Neural cell (in vitro differentiated cells): ENCODE results near the gene RIMS4. TPM values are rescaled to one million over a fixed set of nuclear protein-coding genes. Genes with fewer than 3 reads are reported as not detected.
"Not testable (repeated sequence)": the region's sequence is repeated elsewhere in the genome, so short reads cannot be mapped to it uniquely, and the experiment has no call there.

ENCODE experiments used
- H2AFZ ChIP-seq: fragments of 200-600, 300-800 bp; sonication (generic), shearing (Covaris generic); 2 replicates; pipeline ENCODE4 v1.6.0; 2014; ENCODE audit warnings: low read depth, mild to moderate bottlenecking, antibody characterized with exemption, low read length, moderate library complexity
- H3F3A ChIP-seq: fragments of 200-600 bp; shearing (Covaris generic); 2 replicates; pipeline ENCODE4 v1.6.1; 2016; ENCODE audit warnings: mild to moderate bottlenecking, moderate library complexity, mixed read lengths, antibody characterized with exemption, low read length; ENCODE audit not compliant: insufficient read depth, poor library complexity, severe bottlenecking
- H3K27ac ChIP-seq: fragments of 200-600, 300-800 bp; sonication (generic), shearing (Covaris generic); 2 replicates; pipeline ENCODE4 v1.5.1; 2014; ENCODE audit warnings: mild to moderate bottlenecking, low read length, moderate library complexity
- H3K27me3 ChIP-seq: fragments of 300-800, 200-600 bp; sonication (generic), shearing (Covaris generic); 2 replicates; pipeline ENCODE4 v1.6.0; 2014; ENCODE audit warnings: mild to moderate bottlenecking, low read depth, low read length, moderate library complexity; ENCODE audit not compliant: insufficient read depth
- H3K36me3 ChIP-seq: fragments of 300-800, 200-600 bp; sonication (generic), shearing (Covaris generic); 2 replicates; pipeline ENCODE4 v1.5.1; 2014; ENCODE audit warnings: mild to moderate bottlenecking, antibody characterized with exemption, low read length, moderate library complexity; ENCODE audit not compliant: insufficient read depth
- H3K4me2 ChIP-seq: fragments of 300-800, 200-600 bp; sonication (generic), shearing (Covaris generic); 2 replicates; pipeline ENCODE4 v1.6.0; 2014; ENCODE audit warnings: mild to moderate bottlenecking, low read length
- H3K4me3 ChIP-seq: fragments of 300-800, 200-600 bp; sonication (generic), shearing (Covaris generic); 2 replicates; pipeline ENCODE4 v1.5.1; 2014; ENCODE audit warnings: mild to moderate bottlenecking, low read length, moderate library complexity
- H3K79me2 ChIP-seq: fragments of 200-600 bp; shearing (Covaris generic); replicated peaks from 2 replicates; pipeline ENCODE4 v1.6.0; 2014; ENCODE audit warnings: mild to moderate bottlenecking, low read length, moderate library complexity; ENCODE audit not compliant: insufficient read depth
- H3K9ac ChIP-seq: fragments of 300-800, 200-600 bp; sonication (generic), shearing (Covaris generic); 2 replicates; pipeline ENCODE4 v1.6.1; 2016; ENCODE audit warnings: mild to moderate bottlenecking, low read length, mixed read lengths
- H3K9me2 ChIP-seq: fragments of 200-600 bp; shearing (Covaris generic); 2 replicates; pipeline ENCODE4 v1.6.1; 2016; ENCODE audit warnings: mild to moderate bottlenecking, low read length, mixed read lengths; ENCODE audit not compliant: insufficient read depth
- H3K9me3 ChIP-seq: fragments of 200-600, 300-800 bp; sonication (generic), shearing (Covaris generic); 2 replicates; pipeline ENCODE4 v1.6.1; 2016; ENCODE audit warnings: mild to moderate bottlenecking, mixed run types, low read length, moderate library complexity, mixed read lengths
- H4K20me1 ChIP-seq: fragments of 200-600 bp; shearing (Covaris generic); 2 replicates; pipeline ENCODE4 v1.6.1; 2016; ENCODE audit warnings: mild to moderate bottlenecking, mixed run types; ENCODE audit not compliant: insufficient read depth
- CTCF ChIP-seq: fragments of 450-650 bp; IDR thresholded peaks from 2 replicates; pipeline ENCODE4 v1.5.1; 2014; ENCODE audit warnings: antibody characterized with exemption, mild to moderate bottlenecking, moderate library complexity; ENCODE audit not compliant: poor library complexity, severe bottlenecking
- EP300 ChIP-seq: fragments of 450-650 bp; conservative IDR thresholded peaks from 2 replicates; pipeline ENCODE4 v1.6.1; 2014; ENCODE audit warnings: antibody characterized with exemption, mild to moderate bottlenecking, moderate library complexity; ENCODE audit not compliant: poor library complexity, severe bottlenecking
- EZH2 ChIP-seq: fragments of 200-600, 300-800 bp; shearing (Covaris generic), sonication (generic); IDR thresholded peaks from 2 replicates; pipeline ENCODE4 v1.6.1; 2014; ENCODE audit warnings: antibody characterized with exemption, low read length, borderline replicate concordance, mild to moderate bottlenecking; ENCODE audit not compliant: insufficient read depth, poor library complexity, severe bottlenecking
- MXI1 ChIP-seq: fragments of 450-650 bp; conservative IDR thresholded peaks from 2 replicates; pipeline ENCODE4 v1.6.1; 2014; ENCODE audit warnings: antibody characterized with exemption, mild to moderate bottlenecking; ENCODE audit not compliant: poor library complexity, severe bottlenecking
- POLR2AphosphoS5 ChIP-seq: IDR thresholded peaks from 2 replicates; pipeline ENCODE4 v1.6.1; 2012
- RAD21 ChIP-seq: fragments of 450-650 bp; conservative IDR thresholded peaks from 2 replicates; pipeline ENCODE4 v1.6.1; 2014; ENCODE audit warnings: antibody characterized with exemption, mild to moderate bottlenecking, moderate library complexity
- REST ChIP-seq: IDR thresholded peaks from 2 replicates; pipeline ENCODE4 v1.6.1; 2012; ENCODE audit warnings: borderline replicate concordance
- SMC3 ChIP-seq: fragments of 450-650 bp; conservative IDR thresholded peaks from 2 replicates; pipeline ENCODE4 v1.6.1; 2014; ENCODE audit warnings: antibody characterized with exemption, mild to moderate bottlenecking, moderate library complexity; ENCODE audit not compliant: poor library complexity
- TAF1 ChIP-seq: IDR thresholded peaks from 2 replicates; pipeline ENCODE4 v1.6.1; 2012; ENCODE audit warnings: low read depth
- polyA plus RNA-seq: library from polyadenylated mRNA; depleted of rRNA; stranded (reverse); fragments of >200 nt; gene quantifications from 2 replicates; pipeline ENCODE4 v1.2.3, GENCODE V29; 2014

RIMS4 gene
- polyA plus RNA-seq, 1 donor from 2014 or later = 40.6 TPM

GRCh38 chr20:44827401-44827800, 17.1 kb upstream of the RIMS4 start:
- no peak overlapping the region for H3K9ac ChIP-seq
- no peak for TF ChIP-seq RAD21
- TF ChIP-seq MXI1 = no peak
- no peak for TF ChIP-seq POLR2AphosphoS5
- TF ChIP-seq SMC3 = no peak
- TF ChIP-seq TAF1 = no peak
- no peak for TF ChIP-seq REST
- no peak for TF ChIP-seq EZH2
- TF ChIP-seq EP300 = no peak
- no peak for TF ChIP-seq CTCF
- H3K79me2 ChIP-seq = no peaks in the 10 kb centered on the region
- no peak overlapping the region for H3K4me3 ChIP-seq
- H3K27me3 ChIP-seq = no peaks in the 10 kb centered on the region
- no peaks in the 10 kb centered on the region for H3K36me3 ChIP-seq
- no peaks in the 10 kb centered on the region for H3F3A ChIP-seq
- H3K4me2 ChIP-seq = no peak overlapping the region
- no peak overlapping the region for H3K27ac ChIP-seq
- H3K9me2 ChIP-seq = no peaks in the 10 kb centered on the region
- no peaks in the 10 kb centered on the region for H4K20me1 ChIP-seq
- H2AFZ ChIP-seq = no peak overlapping the region
- H3K9me3 ChIP-seq = no peaks in the 10 kb centered on the region

- not testable (repeated sequence) for H3K9me2 ChIP-seq, H3K4me3 ChIP-seq, H4K20me1 ChIP-seq, H3K9ac ChIP-seq, H3K4me2 ChIP-seq, H3K27me3 ChIP-seq, H2AFZ ChIP-seq, H3K79me2 ChIP-seq, H3K27ac ChIP-seq, H3K36me3 ChIP-seq, H3F3A ChIP-seq, H3K9me3 ChIP-seq
These were observed 11.2 kb upstream of the RIMS4 start for GRCh38 chr20:44821576-44821975.

GRCh38 chr20:44819936-44820335, 9.6 kb upstream of the RIMS4 start:
- no peaks in the 10 kb centered on the region for H3K27me3 ChIP-seq
- no peak overlapping the region for H3K4me3 ChIP-seq
- no peak overlapping the region for H3K4me2 ChIP-seq
- no peaks in the 10 kb centered on the region for H3K9me3 ChIP-seq
- no peaks in the 10 kb centered on the region for H3K9me2 ChIP-seq
- no peaks in the 10 kb centered on the region for H4K20me1 ChIP-seq
- H3K27ac ChIP-seq = no peak overlapping the region
- no peak overlapping the region for H2AFZ ChIP-seq
- TF ChIP-seq REST (no peak), POLR2AphosphoS5 (no peak), TAF1 (no peak), RAD21 (no peak), SMC3 (no peak), EP300 (no peak), MXI1 (no peak)
- no peak overlapping the region for H3K9ac ChIP-seq
- H3K36me3 ChIP-seq = no peaks in the 10 kb centered on the region
- no peaks in the 10 kb centered on the region for H3K79me2 ChIP-seq
- H3F3A ChIP-seq = no peaks in the 10 kb centered on the region
